Upper lobe of left lung (tissue), 6 donors: ENCODE measurements around the gene SPANXA2. TPM values are rescaled to one million over a fixed set of nuclear protein-coding genes. Genes with fewer than 3 reads are reported as not detected.
"Not testable (repeated sequence)": the region's sequence is repeated elsewhere in the genome, so short reads cannot be mapped to it uniquely, and the experiment has no call there.

ENCODE experiments used
- ATAC-seq, 2 donors: fragments of 200-7000 bp; cut with Tn5 transposase; one replicate each; pipeline ENCODE4 v1.9.1; 2022; ENCODE audit warnings: mild to moderate bottlenecking in 2 of 2, moderate library complexity in 2 of 2; ENCODE audit not compliant: low FRiP score in 2 of 2
- DNase-seq, 2 donors: peaks; one replicate each; pipeline ENCODE4 v3.0.0-alpha.2; 2019 to 2020
- H3K27ac ChIP-seq, 4 donors: fragments of 200-600 bp; sonication (generic); one replicate each; pipeline ENCODE4 v1.5.1; 2016 to 2019
- H3K27me3 ChIP-seq, 4 donors: fragments of 200-600 bp; sonication (generic); one replicate each; pipeline ENCODE4 v1.5.1; 2017 to 2019
- H3K36me3 ChIP-seq, 4 donors: fragments of 200-600 bp; sonication (generic); one replicate each; pipeline ENCODE4 v1.5.1; 2016 to 2019
- H3K4me1 ChIP-seq, 4 donors: fragments of 200-600 bp; sonication (generic); one replicate each; pipeline ENCODE4 v1.5.1; 2018 to 2019
- H3K4me3 ChIP-seq, 4 donors: fragments of 200-600 bp; sonication (generic); one replicate each; pipeline ENCODE4 v1.5.1; 2017 to 2019; ENCODE audit warnings: mild to moderate bottlenecking in 2 of 4, moderate library complexity in 1 of 4
- H3K9me3 ChIP-seq, 4 donors: fragments of 200-600 bp; sonication (generic); one replicate each; pipeline ENCODE4 v1.5.1; 2018 to 2019
- EP300 ChIP-seq, 4 donors: sonication (generic); formaldehyde crosslinking; IDR thresholded peaks; one replicate each; pipeline ENCODE4 v1.5.1; 2017; ENCODE audit warnings: antibody characterized with exemption in 4 of 4, control low read depth in 2 of 4
- POLR2A ChIP-seq, 4 donors: fragments of 450-650 bp; IDR thresholded peaks; one replicate each; pipeline ENCODE4 v1.5.1; 2016 to 2017; ENCODE audit warnings: antibody characterized with exemption in 4 of 4, mild to moderate bottlenecking in 2 of 4
- POLR2AphosphoS5 ChIP-seq, 2 donors: sonication (generic); formaldehyde crosslinking; IDR thresholded peaks; one replicate each; pipeline ENCODE4 v1.5.1; 2017; ENCODE audit warnings: antibody characterized with exemption in 2 of 2
- WGBS, 2 donors: methylation state at CpG; one replicate each; pipeline ENCODE4 v1.1.5; 2017 to 2018; 5-methylcytosine and 5-hydroxymethylcytosine counted together
- total RNA-seq, 6 donors: library from RNA; depleted of rRNA in 4 of 6; stranded (reverse); fragments of >200 nt in 4 of 6; gene quantifications; one replicate each; pipeline versions ENCODE4 v1.1.0 to v1.2.1, GENCODE V29; 2016 to 2021
- TF ChIP-seq, protein P1 (sequence below), 6 experiments: fragments of 450-650 bp in 4 of 6; fragments of 200-600 bp in 2 of 6; sonication (generic) in 2 of 6; IDR thresholded peaks; one replicate each; pipeline ENCODE4 v1.5.1; 2016 to 2019; ENCODE audit warnings: antibody characterized with exemption in 6 of 6
- donor health status: DM: no; HTN: no; CAD: no; lungs with moderate emphysema.
- donor health status: DM: no; HTN: yes; CAD: no; lungs with severe emphysema.

Gene SPANXA2, protein sequence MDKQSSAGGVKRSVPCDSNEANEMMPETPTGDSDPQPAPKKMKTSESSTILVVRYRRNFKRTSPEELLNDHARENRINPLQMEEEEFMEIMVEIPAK
- not detected for total RNA-seq

DNA sequence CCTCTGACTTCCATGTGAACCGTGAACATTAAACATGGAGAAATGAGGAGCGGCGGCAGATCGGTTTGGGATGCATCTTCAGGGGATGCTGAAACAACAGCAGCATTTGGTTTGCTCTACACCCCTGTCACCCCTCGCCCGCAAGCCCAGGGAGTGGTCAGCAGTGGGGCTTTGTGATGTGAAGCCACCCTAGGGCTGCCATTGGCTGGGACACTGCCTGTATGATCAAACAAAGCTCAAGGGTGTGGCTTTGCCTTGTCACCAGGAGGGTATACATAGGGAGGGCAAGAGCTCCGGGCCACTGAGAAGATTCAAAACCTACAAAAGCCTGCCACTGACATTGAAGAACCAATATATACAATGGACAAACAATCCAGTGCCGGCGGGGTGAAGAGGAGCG lies at the start of gene SPANXA2:
Gene SPANXA2 (plus strand): TSS at position 301 of the 400 bp plus-strand sequence. CDS start 60 bp downstream, at position 361.
- not testable (repeated sequence) for H3K4me3 ChIP-seq, H3K27me3 ChIP-seq, DNase-seq, H3K4me1 ChIP-seq, H3K9me3 ChIP-seq, H3K36me3 ChIP-seq, ATAC-seq, H3K27ac ChIP-seq
- no CpG with 5 or more reads among the region's 10 CpGs for WGBS, 2 donors

DNA sequence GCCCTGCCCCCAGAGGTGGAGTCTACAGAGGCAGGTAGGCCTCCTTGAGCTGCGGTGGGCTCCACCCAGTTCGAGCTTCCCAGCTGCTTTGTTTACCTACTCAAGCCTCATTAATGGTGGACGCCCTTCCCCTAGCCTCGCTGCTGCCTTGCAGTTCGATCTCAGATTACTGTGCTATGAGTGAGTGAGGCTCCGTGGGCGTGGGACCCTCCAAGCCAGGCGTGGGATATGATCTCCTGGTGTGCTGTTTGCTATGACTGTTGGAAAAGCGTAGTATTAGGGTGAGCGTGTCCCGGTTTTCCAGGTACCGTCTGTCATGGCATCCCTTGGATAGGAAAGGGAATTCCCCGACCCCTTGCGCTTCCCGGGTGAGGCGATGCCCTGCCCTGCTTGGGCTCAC lies 47.0 kb upstream of the SPANXA2 start:
- H3K36me3 ChIP-seq, H3K4me1 ChIP-seq, H3K27me3 ChIP-seq, H3K4me3 ChIP-seq, ATAC-seq, H3K27ac ChIP-seq, H3K9me3 ChIP-seq: not testable (repeated sequence)
- peak in 1 of 2 donors; percentile 4 for DNase-seq
- WGBS, 2 donors, result 100% methylated on average over 4 of the region's 16 CpGs; no CpG with 5 or more reads in 1 of the 2 donors

DNA sequence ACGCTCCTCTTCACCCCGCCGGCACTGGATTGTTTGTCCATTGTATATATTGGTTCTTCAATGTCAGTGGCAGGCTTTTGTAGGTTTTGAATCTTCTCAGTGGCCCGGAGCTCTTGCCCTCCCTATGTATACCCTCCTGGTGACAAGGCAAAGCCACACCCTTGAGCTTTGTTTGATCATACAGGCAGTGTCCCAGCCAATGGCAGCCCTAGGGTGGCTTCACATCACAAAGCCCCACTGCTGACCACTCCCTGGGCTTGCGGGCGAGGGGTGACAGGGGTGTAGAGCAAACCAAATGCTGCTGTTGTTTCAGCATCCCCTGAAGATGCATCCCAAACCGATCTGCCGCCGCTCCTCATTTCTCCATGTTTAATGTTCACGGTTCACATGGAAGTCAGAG lies 4.9 kb upstream of the SPANXA2 start, which contains the start of gene SPANXA1:
Gene SPANXA1 (minus strand): TSS at position 101 of the 400 bp plus-strand sequence. CDS start 60 bp downstream, at position 41.
- not testable (repeated sequence) for H3K27ac ChIP-seq, DNase-seq, H3K36me3 ChIP-seq, H3K4me3 ChIP-seq, ATAC-seq, H3K4me1 ChIP-seq, H3K9me3 ChIP-seq, H3K27me3 ChIP-seq
- no CpG with 5 or more reads among the region's 10 CpGs for WGBS, 2 donors

DNA sequence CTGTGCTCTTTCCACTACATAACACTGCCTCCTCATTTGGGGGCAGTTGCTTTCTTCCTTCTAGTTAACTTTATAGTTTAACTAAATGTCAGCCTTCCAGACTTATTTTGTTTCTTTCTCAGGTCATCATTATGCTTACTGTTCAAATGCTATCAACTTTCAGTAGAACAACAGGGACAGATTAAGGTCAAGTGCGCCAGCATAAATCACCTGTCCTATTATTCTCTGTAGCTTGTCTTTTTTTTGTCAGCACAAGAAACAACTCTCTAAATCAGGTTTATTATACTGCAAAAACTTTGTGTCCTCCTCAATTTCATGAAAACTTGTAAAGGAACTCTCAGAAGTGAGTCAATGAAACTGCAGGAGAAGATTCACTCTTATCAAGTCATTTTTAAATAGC lies 19.6 kb downstream of the SPANXA2 start:
- no peak overlapping the region for H3K27ac ChIP-seq
- no peaks in the 10 kb centered on the region for H3K4me1 ChIP-seq
- no peaks in the 10 kb centered on the region for H3K36me3 ChIP-seq
- ATAC-seq, result no peak
- no peaks in the 10 kb centered on the region for H3K27me3 ChIP-seq
- no peaks in the 10 kb centered on the region for H3K9me3 ChIP-seq
- DNase-seq, result no peak
- 87 to 100% methylated on average over 1 of the region's 1 CpG for WGBS, 2 donors
- TF ChIP-seq EP300 (IDR thresholded peaks at IDR 0.05), result no peak
- TF ChIP-seq POLR2A (IDR thresholded peaks at IDR 0.05), result no peak
- no peak overlapping the region for H3K4me3 ChIP-seq

DNA sequence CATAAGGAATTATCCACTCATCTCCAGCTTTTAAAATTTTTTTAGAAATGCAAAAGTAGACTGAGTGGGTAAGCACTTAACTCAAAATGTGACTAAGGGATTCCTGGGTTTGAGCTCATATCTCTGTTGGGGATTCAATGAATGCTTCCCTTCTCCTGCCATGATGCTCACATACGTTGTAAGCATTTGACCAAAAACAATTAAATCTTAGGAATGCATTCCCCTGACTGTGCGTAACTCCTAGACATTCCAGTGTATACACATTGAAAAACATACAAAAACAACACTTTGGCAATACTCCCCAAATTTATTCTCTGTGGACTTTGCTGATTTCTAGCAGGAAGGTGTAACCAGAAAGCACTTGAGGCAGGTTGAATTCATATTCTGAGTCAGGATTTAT lies 29.8 kb downstream of the SPANXA2 start:
- no peaks in the 10 kb centered on the region for H3K27me3 ChIP-seq

DNA sequence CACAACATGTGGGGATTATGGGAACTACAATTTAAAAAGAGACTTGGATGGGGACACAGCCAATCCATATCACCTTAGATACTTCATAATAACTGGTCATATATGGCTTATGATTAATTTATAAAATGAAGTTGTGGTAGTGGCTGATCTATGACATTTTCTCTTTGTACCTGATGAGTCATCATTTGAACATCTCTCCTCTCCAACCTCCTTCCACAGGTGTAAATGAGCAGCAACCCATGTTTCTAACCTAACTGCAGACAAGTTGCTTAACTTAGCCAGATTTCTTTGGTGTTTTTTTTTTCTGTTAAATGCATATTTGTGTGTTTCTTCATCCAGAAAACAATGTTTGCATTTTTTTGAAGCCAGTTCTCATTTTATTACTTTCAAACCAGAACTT lies 42.6 kb downstream of the SPANXA2 start:
- DNase-seq, result no peak
- Histone ChIP-seq H3K4me1 (no peaks in the 10 kb centered on the region), H3K4me3 (no peak overlapping the region), H3K9me3 (peaks cover 0 to 4% (median 0%) of the 10 kb centered on the region in 4 donors), H3K36me3 (no peaks in the 10 kb centered on the region), H3K27ac (no peak overlapping the region), H3K27me3 (no peaks in the 10 kb centered on the region)
- no peak for ATAC-seq
- TF ChIP-seq POLR2A (IDR thresholded peaks at IDR 0.05) (no peak), POLR2AphosphoS5 (IDR thresholded peaks at IDR 0.05) (no peak)

More for the DNA sequence above, 29.8 kb downstream of the SPANXA2 start:
- Histone ChIP-seq H3K36me3 (no peaks in the 10 kb centered on the region), H3K4me3 (no peak overlapping the region), H3K4me1 (no peaks in the 10 kb centered on the region), H3K27ac (no peak overlapping the region), H3K9me3 (no peaks in the 10 kb centered on the region)
- ATAC-seq (no peak), DNase-seq (no peak)
- 61 to 68% methylated on average over 2 of the region's 2 CpGs for WGBS, 2 donors
- TF ChIP-seq EP300 (IDR thresholded peaks at IDR 0.05) (no peak), POLR2AphosphoS5 (IDR thresholded peaks at IDR 0.05) (no peak), POLR2A (IDR thresholded peaks at IDR 0.05) (no peak)
- TF ChIP-seq, protein P1, sequence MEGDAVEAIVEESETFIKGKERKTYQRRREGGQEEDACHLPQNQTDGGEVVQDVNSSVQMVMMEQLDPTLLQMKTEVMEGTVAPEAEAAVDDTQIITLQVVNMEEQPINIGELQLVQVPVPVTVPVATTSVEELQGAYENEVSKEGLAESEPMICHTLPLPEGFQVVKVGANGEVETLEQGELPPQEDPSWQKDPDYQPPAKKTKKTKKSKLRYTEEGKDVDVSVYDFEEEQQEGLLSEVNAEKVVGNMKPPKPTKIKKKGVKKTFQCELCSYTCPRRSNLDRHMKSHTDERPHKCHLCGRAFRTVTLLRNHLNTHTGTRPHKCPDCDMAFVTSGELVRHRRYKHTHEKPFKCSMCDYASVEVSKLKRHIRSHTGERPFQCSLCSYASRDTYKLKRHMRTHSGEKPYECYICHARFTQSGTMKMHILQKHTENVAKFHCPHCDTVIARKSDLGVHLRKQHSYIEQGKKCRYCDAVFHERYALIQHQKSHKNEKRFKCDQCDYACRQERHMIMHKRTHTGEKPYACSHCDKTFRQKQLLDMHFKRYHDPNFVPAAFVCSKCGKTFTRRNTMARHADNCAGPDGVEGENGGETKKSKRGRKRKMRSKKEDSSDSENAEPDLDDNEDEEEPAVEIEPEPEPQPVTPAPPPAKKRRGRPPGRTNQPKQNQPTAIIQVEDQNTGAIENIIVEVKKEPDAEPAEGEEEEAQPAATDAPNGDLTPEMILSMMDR (IDR thresholded peaks at IDR 0.05), result no peak

DNA sequence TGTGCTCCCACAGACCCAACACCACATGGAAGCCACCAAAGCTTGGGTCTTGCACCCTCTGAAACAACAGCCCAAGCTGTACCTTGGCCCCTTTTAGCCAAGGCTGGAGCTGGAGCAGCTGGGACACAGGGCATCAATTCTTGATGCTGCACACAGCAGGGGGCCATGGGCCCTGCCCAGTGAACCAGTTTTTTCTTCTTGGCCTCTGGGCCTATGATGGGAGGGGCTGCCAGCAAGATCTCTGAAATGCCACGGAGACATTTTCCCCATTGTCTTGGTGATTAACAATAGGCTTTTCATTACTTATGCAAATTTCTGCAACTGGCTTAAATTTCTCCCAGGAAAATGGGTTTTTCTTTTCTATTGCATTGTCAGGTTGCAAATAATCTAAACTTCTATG lies 49.0 kb downstream of the SPANXA2 start:
- Histone ChIP-seq H3K9me3 (no peaks in the 10 kb centered on the region), H3K36me3 (no peaks in the 10 kb centered on the region), H3K27me3 (no peaks in the 10 kb centered on the region), H3K4me3 (no peak overlapping the region), H3K4me1 (no peaks in the 10 kb centered on the region), H3K27ac (no peak overlapping the region)
- WGBS, 2 donors, result 4 to 50% methylated on average over 1 of the region's 1 CpG
- TF ChIP-seq, protein P1 (IDR thresholded peaks at IDR 0.05), result no peak
- no peak for TF ChIP-seq POLR2A (IDR thresholded peaks at IDR 0.05)
- ATAC-seq (no peak), DNase-seq (no peak)

Other genes with a start within 250 kb of the SPANXA2 start
- not detected for gene SPANXA1, start 5.0 kb upstream of the SPANXA2 start, total RNA-seq
- not detected for gene SPANXD, start 109.0 kb downstream of the SPANXA2 start, total RNA-seq
- not detected for gene MAGEC3, start 248.6 kb downstream of the SPANXA2 start, total RNA-seq